Spleen (tissue), 7 donors: Measurements from ENCODE around the gene IL3.

Source experiments
- CTCF ChIP-seq, 11 experiments: fragments of 200-600 bp in 7 of 11; fragments of 450-650 bp in 4 of 11; sonication (generic) in 4 of 11; IDR thresholded peaks in 8 of 11; conservative IDR thresholded peaks in 3 of 11; 1 replicate in 7 of 11; 2 replicates in 4 of 11; pipeline versions ENCODE4 v1.4.0 to v1.8.0; 2016 to 2021; ENCODE audit warnings: antibody characterized with exemption in 11 of 11, inconsistent platforms in 4 of 11, mild to moderate bottlenecking in 1 of 11
- POLR2A ChIP-seq, 3 donors: fragments of 450-650 bp; IDR thresholded peaks; one replicate each; pipeline ENCODE4 v1.5.1; 2017; ENCODE audit warnings: antibody characterized with exemption in 3 of 3, mild to moderate bottlenecking in 1 of 3
- POLR2AphosphoS5 ChIP-seq, 3 donors: sonication (generic); formaldehyde crosslinking; IDR thresholded peaks; one replicate each; pipeline ENCODE4 v1.5.1; 2017; ENCODE audit warnings: antibody characterized with exemption in 3 of 3
- donor health status: DM: no; HTN: no; CAD: no; lungs with moderate emphysema.
- donor health status: DM: no; HTN: no; CAD: no.
- donor health status: DM: no; HTN: no; CAD: no.

GRCh38 chr5:132050661-132051552 is 9.5 kb upstream of the IL3 start:
- TF ChIP-seq CTCF (IDR thresholded peaks at IDR 0.05 in 8 of 11, conservative IDR thresholded peaks at IDR 0.05 in 3 of 11) (no peak), POLR2AphosphoS5 (IDR thresholded peaks at IDR 0.05) (no peak), POLR2A (IDR thresholded peaks at IDR 0.05) (no peak)
